Esophagus squamous epithelium (tissue), 5 donors: ENCODE data around the gene SH3GL3. TPM values are rescaled to one million over a fixed set of nuclear protein-coding genes. Genes with fewer than 3 reads are reported as not detected.

Experiments
- DNase-seq: peaks from one replicate; lab custom pipeline; 2025; lab: John Stamatoyannopoulos, UW
- H3K27ac ChIP-seq, 4 donors: fragments of 200-600 bp; sonication (generic); one replicate each; pipeline ENCODE4 v1.5.1; 2016 to 2019; ENCODE audit warnings: mild to moderate bottlenecking in 1 of 4
- H3K27me3 ChIP-seq, 4 donors: fragments of 200-600 bp; sonication (generic); 1 replicate in 3 of 4; 2 replicates in 1 of 4; pipeline versions ENCODE4 v1.5.1 to v1.6.0; 2017 to 2021; ENCODE audit warnings: antibody characterized with exemption in 1 of 4
- H3K36me3 ChIP-seq, 3 donors: fragments of 200-600 bp; sonication (generic); one replicate each; pipeline ENCODE4 v1.5.1; 2016 to 2019
- H3K4me1 ChIP-seq, 3 donors: fragments of 200-600 bp; sonication (generic); one replicate each; pipeline ENCODE4 v1.5.1; 2017 to 2019
- H3K4me3 ChIP-seq, 4 donors: fragments of 200-600 bp; sonication (generic); 1 replicate in 3 of 4; 2 replicates in 1 of 4; pipeline ENCODE4 v1.5.1; 2016 to 2019; ENCODE audit warnings: mild to moderate bottlenecking in 2 of 4, moderate library complexity in 1 of 4
- H3K9me3 ChIP-seq, 3 donors: fragments of 200-600 bp; sonication (generic); one replicate each; pipeline ENCODE4 v1.5.1; 2016 to 2019
- CTCF ChIP-seq, 6 experiments: fragments of 450-650 bp in 4 of 6; fragments of 200-600 bp in 2 of 6; sonication (generic) in 2 of 6; IDR thresholded peaks; one replicate each; pipeline ENCODE4 v1.5.1; 2016 to 2019; ENCODE audit warnings: antibody characterized with exemption in 6 of 6, mild to moderate bottlenecking in 4 of 6, moderate library complexity in 4 of 6
- POLR2A ChIP-seq, 4 donors: fragments of 450-650 bp; IDR thresholded peaks; one replicate each; pipeline ENCODE4 v1.6.1; 2017; ENCODE audit warnings: antibody characterized with exemption in 4 of 4, mild to moderate bottlenecking in 4 of 4, moderate library complexity in 3 of 4
- WGBS, 2 donors: methylation state at CpG; one replicate each; pipeline ENCODE4 v1.1.5; 2018; 5-methylcytosine and 5-hydroxymethylcytosine counted together
- intact Hi-C: fragments of 100-400 bp; cut with DNase I; formaldehyde crosslinking; loops from one replicate; pipeline ENCODE4 v1.15.0; 2022
- total RNA-seq, 4 donors: library from RNA; depleted of rRNA; stranded (reverse); fragments of >200 nt; gene quantifications; one replicate each; pipeline ENCODE4 v1.1.0, GENCODE V29; 2016
- donor health status: DM: yes; HTN: yes; CAD: no.

Gene SH3GL3
- total RNA-seq, 4 donors from 2014 or later = 0.57 to 5.7 (median 2.1) TPM

- intact Hi-C loops = no loop called here
- Histone ChIP-seq H3K4me1 (no peaks in the 10 kb centered on the region), H3K27me3 (no peaks in the 10 kb centered on the region), H3K27ac (no peak overlapping the region), H3K9me3 (no peaks in the 10 kb centered on the region), H3K36me3 (no peaks in the 10 kb centered on the region), H3K4me3 (no peak overlapping the region)
- DNase-seq = no peak
- TF ChIP-seq POLR2A (IDR thresholded peaks at IDR 0.05) (no peak), CTCF (IDR thresholded peaks at IDR 0.05) (no peak)
- 67 to 77% methylated on average over 3 of the region's 3 CpGs for WGBS, 2 donors
Measured at GRCh38 chr15:83472151-83472550, 25.0 kb downstream of the SH3GL3 start.

GRCh38 chr15:83472797-83473196 is 25.7 kb downstream of the SH3GL3 start:
- H3K4me3 ChIP-seq = no peak overlapping the region
- intact Hi-C loops = no loop called here
- no peaks in the 10 kb centered on the region for H3K9me3 ChIP-seq
- H3K4me1 ChIP-seq = no peaks in the 10 kb centered on the region
- TF ChIP-seq CTCF (IDR thresholded peaks at IDR 0.05) (no peak), POLR2A (IDR thresholded peaks at IDR 0.05) (no peak)
- DNase-seq = no peak
- H3K27me3 ChIP-seq = no peaks in the 10 kb centered on the region
- H3K27ac ChIP-seq = no peak overlapping the region
- no peaks in the 10 kb centered on the region for H3K36me3 ChIP-seq
- 64 to 86% methylated on average over 2 of the region's 4 CpGs for WGBS, 2 donors

- intact Hi-C loops = no loop called here
- no peaks in the 10 kb centered on the region for H3K27me3 ChIP-seq
- WGBS, 2 donors = 66 to 77% methylated on average over 2 to 4 of the region's 4 CpGs
- H3K9me3 ChIP-seq = no peaks in the 10 kb centered on the region
- TF ChIP-seq POLR2A (IDR thresholded peaks at IDR 0.05) = no peak
- no peak for TF ChIP-seq CTCF (IDR thresholded peaks at IDR 0.05)
- no peaks in the 10 kb centered on the region for H3K36me3 ChIP-seq
- H3K4me1 ChIP-seq = no peaks in the 10 kb centered on the region
- no peak for DNase-seq
- H3K4me3 ChIP-seq = no peak overlapping the region
- no peak overlapping the region for H3K27ac ChIP-seq
Measured at GRCh38 chr15:83474578-83474977, 27.4 kb downstream of the SH3GL3 start.

- Histone ChIP-seq H3K4me3 (no peak overlapping the region), H3K4me1 (no peaks in the 10 kb centered on the region), H3K9me3 (no peaks in the 10 kb centered on the region), H3K27ac (no peak overlapping the region), H3K27me3 (no peaks in the 10 kb centered on the region), H3K36me3 (no peaks in the 10 kb centered on the region)
- TF ChIP-seq POLR2A (IDR thresholded peaks at IDR 0.05) (no peak), CTCF (IDR thresholded peaks at IDR 0.05) (no peak)
- 86 to 88% methylated on average over 2 of the region's 2 CpGs for WGBS, 2 donors
- no peak for DNase-seq
- intact Hi-C loops = no loop called here
Measured at GRCh38 chr15:83475551-83475950, 28.4 kb downstream of the SH3GL3 start.

GRCh38 chr15:83476066-83476465 is 28.9 kb downstream of the SH3GL3 start:
- no peaks in the 10 kb centered on the region for H3K9me3 ChIP-seq
- 64 to 73% methylated on average over 2 of the region's 2 CpGs for WGBS, 2 donors

More at GRCh38 chr15:83476066-83476465, 28.9 kb downstream of the SH3GL3 start:
- TF ChIP-seq POLR2A (IDR thresholded peaks at IDR 0.05) (no peak), CTCF (IDR thresholded peaks at IDR 0.05) (no peak)
- no peaks in the 10 kb centered on the region for H3K4me1 ChIP-seq
- no peak overlapping the region for H3K4me3 ChIP-seq
- no peak overlapping the region for H3K27ac ChIP-seq
- intact Hi-C loops = no loop called here
- no peaks in the 10 kb centered on the region for H3K27me3 ChIP-seq
- no peaks in the 10 kb centered on the region for H3K36me3 ChIP-seq
- no peak for DNase-seq
